SK-N-SH treated with all-trans-retinoic acid at 6 μM for 48 hours (cell line): Measurements from ENCODE around the gene AKR1A1.

Experiments
- OSR1 ChIP-seq: fragments of 250-450 bp; sonication (Bioruptor Pico); IDR thresholded peaks from 2 replicates; pipeline ENCODE4 v1.8.0; 2022; ENCODE audit warnings: moderate library complexity, mild to moderate bottlenecking, inconsistent platforms
- POU6F1 ChIP-seq: fragments of 250-450 bp; sonication (Bioruptor Pico); IDR thresholded peaks from 2 replicates; pipeline ENCODE4 v1.8.0; 2021; ENCODE audit warnings: low read depth, mild to moderate bottlenecking, moderate library complexity, borderline replicate concordance

- no peak for TF ChIP-seq POU6F1
- no peak for TF ChIP-seq OSR1 (CRISPR knock-in tag)
Measured at GRCh38 chr1:45510036-45510971, 40.3 kb upstream of the AKR1A1 start.
